Subcutaneous abdominal adipose tissue (tissue), 5 donors: ENCODE results near the gene LAD1.

Experiments
- H3K27ac ChIP-seq: one replicate; pipeline ENCODE4 v1.7.0; 2013; ENCODE audit warnings: low read depth, mild to moderate bottlenecking, inconsistent platforms, low read length, moderate library complexity
- H3K27me3 ChIP-seq, 5 donors: one replicate each; pipeline ENCODE4 v1.7.0; 2013; ENCODE audit warnings: low read length in 5 of 5, inconsistent platforms in 1 of 5; ENCODE audit not compliant: control insufficient read depth in 5 of 5, insufficient read depth in 4 of 5
- H3K36me3 ChIP-seq, 5 donors: one replicate each; pipeline ENCODE4 v1.7.0; 2013; ENCODE audit warnings: low read length in 5 of 5; ENCODE audit not compliant: control insufficient read depth in 5 of 5, insufficient read depth in 5 of 5
- H3K4me1 ChIP-seq, 5 donors: one replicate each; pipeline ENCODE4 v1.7.0; 2013; ENCODE audit warnings: low read length in 5 of 5, mild to moderate bottlenecking in 3 of 5, moderate library complexity in 1 of 5; ENCODE audit not compliant: control insufficient read depth in 5 of 5, insufficient read depth in 5 of 5
- H3K4me3 ChIP-seq, 5 donors: one replicate each; pipeline ENCODE4 v1.7.0; 2013; ENCODE audit warnings: low read length in 5 of 5, low read depth in 1 of 5
- H3K9ac ChIP-seq, 5 donors: one replicate each; pipeline ENCODE4 v1.7.0; 2013; ENCODE audit warnings: low read length in 5 of 5, mild to moderate bottlenecking in 4 of 5, moderate library complexity in 3 of 5
- H3K9me3 ChIP-seq, 5 donors: one replicate each; pipeline ENCODE4 v1.7.0; 2013; ENCODE audit warnings: low read length in 5 of 5; ENCODE audit not compliant: control insufficient read depth in 5 of 5
- donor health status: healthy.
- donor health status: healthy.
- donor health status: healthy.
- donor health status: healthy.
- donor health status: healthy.

Gene LAD1

GRCh38 chr1:201371792-201372191 lies 27.3 kb downstream of the LAD1 start:
- no peaks in the 10 kb centered on the region for H3K36me3 ChIP-seq
- peaks cover 4 to 43% (median 33%) of the 10 kb centered on the region in 5 donors for H3K27me3 ChIP-seq
- peaks cover 0 to 10% (median 1%) of the 10 kb centered on the region in 5 donors for H3K4me1 ChIP-seq
- no peak overlapping the region for H3K4me3 ChIP-seq
- H3K9ac ChIP-seq, result no peak overlapping the region
- no peaks in the 10 kb centered on the region for H3K9me3 ChIP-seq
- no peak overlapping the region for H3K27ac ChIP-seq

GRCh38 chr1:201371276-201371675 lies 27.8 kb downstream of the LAD1 start:
- peaks cover 0 to 10% (median 1%) of the 10 kb centered on the region in 5 donors for H3K4me1 ChIP-seq
- H3K9ac ChIP-seq, result no peak overlapping the region
- H3K36me3 ChIP-seq, result no peaks in the 10 kb centered on the region
- H3K27me3 ChIP-seq, result peaks cover 4 to 38% (median 28%) of the 10 kb centered on the region in 5 donors
- no peak overlapping the region for H3K27ac ChIP-seq
- H3K9me3 ChIP-seq, result no peaks in the 10 kb centered on the region
- H3K4me3 ChIP-seq, result no peak overlapping the region

- Histone ChIP-seq H3K9ac (no peak overlapping the region), H3K9me3 (no peaks in the 10 kb centered on the region), H3K36me3 (no peaks in the 10 kb centered on the region), H3K27ac (no peak overlapping the region), H3K4me1 (peaks cover 0 to 10% (median 1%) of the 10 kb centered on the region in 5 donors), H3K27me3 (peaks cover 4 to 32% (median 22%) of the 10 kb centered on the region in 5 donors), H3K4me3 (no peak overlapping the region)
Measured at GRCh38 chr1:201370500-201370899, 28.6 kb downstream of the LAD1 start.

GRCh38 chr1:201369209-201369608 lies 29.9 kb downstream of the LAD1 start:
- Histone ChIP-seq H3K27me3 (peaks cover 4 to 19% (median 17%) of the 10 kb centered on the region in 5 donors), H3K36me3 (no peaks in the 10 kb centered on the region), H3K9ac (no peak overlapping the region), H3K4me3 (no peak overlapping the region), H3K4me1 (peaks cover 0 to 10% (median 0%) of the 10 kb centered on the region in 5 donors), H3K27ac (no peak overlapping the region), H3K9me3 (no peaks in the 10 kb centered on the region)

DNA sequence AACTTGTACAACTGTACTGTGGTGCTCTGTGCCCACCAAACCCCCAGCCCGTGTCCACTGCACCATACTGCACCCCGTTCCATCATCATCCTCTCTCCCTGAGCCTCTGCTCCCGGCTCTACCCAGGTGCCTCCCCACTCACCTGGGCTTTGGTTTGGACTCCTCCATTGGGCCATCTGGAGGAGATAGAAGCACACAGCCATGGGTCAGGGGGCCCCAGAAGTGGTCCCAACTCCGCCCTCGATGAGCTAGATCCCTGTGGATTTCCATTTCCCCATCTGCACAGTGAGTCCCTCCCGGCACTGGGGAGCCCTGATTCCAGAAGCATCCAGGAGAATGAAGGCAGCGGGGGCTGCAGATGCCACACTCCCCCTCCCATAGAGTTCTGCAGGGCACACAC lies 32.4 kb downstream of the LAD1 start:
- H3K4me3 ChIP-seq, result no peak overlapping the region
- no peaks in the 10 kb centered on the region for H3K9me3 ChIP-seq
- H3K4me1 ChIP-seq, result peaks cover 0 to 11% (median 0%) of the 10 kb centered on the region in 5 donors
- H3K27me3 ChIP-seq, result peaks cover 4 to 14% (median 11%) of the 10 kb centered on the region in 5 donors
- H3K27ac ChIP-seq, result no peak overlapping the region
- no peaks in the 10 kb centered on the region for H3K36me3 ChIP-seq
- H3K9ac ChIP-seq, result no peak overlapping the region

DNA sequence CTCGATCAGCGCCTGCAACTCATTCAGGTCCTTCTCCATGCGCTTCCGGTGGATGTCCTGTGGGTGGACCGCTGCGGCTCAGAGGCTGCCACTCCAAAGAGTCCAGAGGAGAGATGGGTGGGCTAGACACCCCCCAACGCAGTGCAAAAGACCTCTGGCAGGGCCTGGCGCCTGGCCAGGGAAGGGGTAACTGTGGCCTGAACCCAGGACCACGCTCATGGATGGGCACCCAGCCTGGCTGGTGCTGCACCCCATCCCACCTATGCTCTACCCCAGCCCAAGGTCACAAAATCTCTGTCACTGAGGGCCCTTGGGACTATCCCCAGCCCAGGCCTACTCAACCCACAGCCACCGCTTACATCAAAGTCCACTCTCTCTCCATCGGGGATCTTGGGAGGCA lies 33.9 kb downstream of the LAD1 start:
- Histone ChIP-seq H3K4me1 (peaks cover 0 to 12% (median 0%) of the 10 kb centered on the region in 5 donors), H3K36me3 (no peaks in the 10 kb centered on the region), H3K4me3 (no peak overlapping the region), H3K9me3 (no peaks in the 10 kb centered on the region), H3K27me3 (peaks cover 4 to 11% (median 8%) of the 10 kb centered on the region in 5 donors), H3K9ac (no peak overlapping the region), H3K27ac (no peak overlapping the region)

DNA sequence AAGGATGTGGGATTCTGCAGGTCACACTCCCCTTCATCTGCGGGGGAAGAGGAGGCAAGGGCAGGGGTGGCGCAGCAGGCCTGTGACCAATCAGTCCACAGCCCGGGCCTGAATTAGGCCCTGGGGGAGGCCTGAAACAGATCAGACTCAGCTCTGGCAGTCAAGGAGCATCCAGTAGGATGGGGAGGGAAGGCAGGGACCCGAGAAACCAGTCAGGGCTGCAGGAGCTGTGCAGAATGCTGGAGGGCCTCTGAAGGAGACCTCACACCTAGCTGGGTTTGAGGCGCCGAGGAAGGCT lies 34.4 kb downstream of the LAD1 start:
- H3K36me3 ChIP-seq, result no peaks in the 10 kb centered on the region
- H3K9ac ChIP-seq, result no peak overlapping the region
- no peak overlapping the region for H3K27ac ChIP-seq
- no peak overlapping the region for H3K4me3 ChIP-seq
- peaks cover 4 to 10% (median 8%) of the 10 kb centered on the region in 5 donors for H3K27me3 ChIP-seq
- peaks cover 0 to 12% (median 0%) of the 10 kb centered on the region in 5 donors for H3K4me1 ChIP-seq
- H3K9me3 ChIP-seq, result no peaks in the 10 kb centered on the region

DNA sequence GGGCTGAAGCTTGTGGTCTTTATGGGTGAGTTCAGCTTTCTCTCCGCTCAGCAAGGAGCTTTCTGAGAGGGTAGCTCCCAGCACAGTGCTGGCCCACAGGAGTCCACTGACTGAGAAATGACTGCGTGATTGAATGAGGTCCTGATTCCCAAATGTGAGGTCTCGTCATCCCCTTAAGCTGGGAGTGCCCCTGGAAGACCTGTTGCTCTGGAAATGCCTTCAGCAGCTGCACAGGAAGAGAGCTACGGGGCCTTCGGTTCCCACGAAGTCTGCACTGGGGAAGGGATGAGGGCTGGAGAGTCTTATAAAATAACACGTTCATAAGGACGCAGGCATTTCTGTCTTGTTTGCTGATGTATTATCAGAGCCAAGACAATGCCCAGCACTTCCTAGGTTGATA lies 35.7 kb downstream of the LAD1 start:
- Histone ChIP-seq H3K27ac (no peak overlapping the region), H3K4me3 (no peak overlapping the region), H3K9me3 (no peaks in the 10 kb centered on the region), H3K27me3 (peaks cover 0 to 7% (median 0%) of the 10 kb centered on the region in 5 donors), H3K4me1 (peaks cover 0 to 12% (median 0%) of the 10 kb centered on the region in 5 donors), H3K9ac (no peak overlapping the region), H3K36me3 (no peaks in the 10 kb centered on the region)

- peaks cover 0 to 17% (median 0%) of the 10 kb centered on the region in 5 donors for H3K4me1 ChIP-seq
- no peaks in the 10 kb centered on the region for H3K9me3 ChIP-seq
- peaks cover 0 to 7% (median 0%) of the 10 kb centered on the region in 5 donors for H3K27me3 ChIP-seq
- no peaks in the 10 kb centered on the region for H3K36me3 ChIP-seq
- H3K9ac ChIP-seq, result no peak overlapping the region
- H3K4me3 ChIP-seq, result no peak overlapping the region
- no peak overlapping the region for H3K27ac ChIP-seq
Measured at GRCh38 chr1:201362906-201363305, 36.2 kb downstream of the LAD1 start.

DNA sequence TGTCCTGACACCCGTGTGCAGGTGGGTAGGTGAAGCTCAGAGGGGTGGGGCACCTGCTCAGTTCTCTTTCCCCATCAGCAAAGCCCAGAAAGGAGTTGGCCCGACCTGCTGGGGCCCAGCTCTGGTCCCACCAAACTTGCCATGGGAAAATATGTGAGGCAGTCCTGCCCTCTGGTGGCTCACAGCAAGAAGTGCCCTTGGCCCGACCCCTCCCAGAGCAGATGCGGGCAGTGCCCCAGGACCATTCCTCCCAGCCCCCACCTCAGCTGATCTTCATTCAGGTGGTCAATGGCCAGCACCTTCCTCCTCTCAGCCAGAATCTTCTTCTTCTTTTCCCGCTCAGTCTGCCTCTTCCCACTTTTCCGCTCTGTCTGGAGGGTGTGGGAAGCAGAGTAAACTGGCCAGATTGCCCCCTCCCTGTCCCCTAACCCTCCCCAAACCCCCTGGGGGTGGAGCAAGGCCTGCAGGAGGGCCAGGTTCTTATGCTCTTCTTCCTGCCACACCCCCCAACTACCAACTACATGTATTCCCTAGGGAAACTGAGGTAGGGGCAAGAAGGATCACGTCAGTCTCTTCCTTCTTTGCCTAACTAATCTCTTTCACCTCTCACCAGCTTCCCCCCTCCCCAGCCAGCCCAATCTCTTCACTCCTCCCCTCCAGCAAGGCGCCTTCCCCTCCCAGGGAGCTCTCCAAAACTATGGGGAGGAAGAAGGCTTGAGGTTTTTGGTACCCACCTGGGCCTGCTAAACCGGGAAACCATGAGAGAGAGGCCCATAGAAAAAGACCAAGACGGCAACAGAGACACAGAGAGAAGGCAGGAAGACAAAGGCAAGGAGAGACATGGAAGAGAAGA lies 37.2 kb downstream of the LAD1 start:
- no peaks in the 10 kb centered on the region for H3K9me3 ChIP-seq
- H3K36me3 ChIP-seq, result no peaks in the 10 kb centered on the region
- no peaks in the 10 kb centered on the region for H3K27me3 ChIP-seq
- no peak overlapping the region for H3K27ac ChIP-seq
- no peak overlapping the region for H3K9ac ChIP-seq
- peaks cover 0 to 18% (median 0%) of the 10 kb centered on the region in 5 donors for H3K4me1 ChIP-seq
- H3K4me3 ChIP-seq, result no peak overlapping the region
